Ramos (cell line): Measurements from ENCODE around the gene UBR3.
"Not testable (repeated sequence)": the region's sequence is repeated elsewhere in the genome, so short reads cannot be mapped to it uniquely, and the experiment has no call there.

Experiments used
- in situ Hi-C: fragments of 300-500 bp; cut with MboI; formaldehyde crosslinking; loops from one replicate; pipeline ENCODE4 v1.14.3; 2022; ENCODE audit warnings: low sequenced_read_pairs; ENCODE audit not compliant: unreplicated experiment

Gene UBR3

GRCh38 chr2:169860149-169860548 lies 32.9 kb downstream of the UBR3 start:
- in situ Hi-C loops = no loop called here

DNA sequence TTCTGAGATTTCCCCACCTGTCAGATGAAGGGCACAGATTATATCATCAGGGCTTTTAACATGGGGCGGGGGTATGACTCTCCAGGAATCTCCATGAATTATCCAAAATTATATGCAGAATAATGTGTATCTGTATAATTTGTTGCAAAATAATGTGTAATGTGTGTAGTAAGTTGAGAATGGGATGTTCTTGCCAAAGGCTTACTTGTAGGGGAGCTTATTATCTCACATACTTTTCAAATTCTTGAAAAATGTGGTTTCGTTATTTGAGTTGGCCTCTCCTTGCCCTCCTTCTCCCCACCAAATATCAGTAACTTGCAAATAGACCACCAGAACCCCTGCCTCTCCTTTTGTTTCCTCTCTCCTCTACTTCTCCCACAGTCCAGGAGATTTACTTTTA lies 35.6 kb downstream of the UBR3 start:
- in situ Hi-C loops = no loop called here

DNA sequence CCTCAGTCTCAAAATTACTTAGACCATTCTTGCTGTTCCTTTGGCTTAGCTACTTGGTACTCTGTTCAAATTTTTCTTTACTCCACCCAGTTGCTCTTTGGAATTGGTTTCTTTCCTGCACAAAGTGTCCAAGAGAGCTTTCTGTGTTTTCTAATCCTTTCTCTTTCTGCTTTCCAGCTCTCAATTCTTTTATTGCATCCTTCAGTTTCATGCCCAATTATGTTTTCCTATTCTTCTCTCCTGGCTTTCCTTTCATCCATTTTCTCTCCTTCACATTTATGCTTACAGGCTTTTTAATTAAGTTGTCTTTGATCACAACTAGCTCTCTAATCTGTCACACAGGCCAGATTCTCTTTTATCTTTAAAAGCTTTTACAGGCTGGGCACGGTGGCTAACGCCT lies 38.2 kb downstream of the UBR3 start:
- in situ Hi-C loops = no loop called here

DNA sequence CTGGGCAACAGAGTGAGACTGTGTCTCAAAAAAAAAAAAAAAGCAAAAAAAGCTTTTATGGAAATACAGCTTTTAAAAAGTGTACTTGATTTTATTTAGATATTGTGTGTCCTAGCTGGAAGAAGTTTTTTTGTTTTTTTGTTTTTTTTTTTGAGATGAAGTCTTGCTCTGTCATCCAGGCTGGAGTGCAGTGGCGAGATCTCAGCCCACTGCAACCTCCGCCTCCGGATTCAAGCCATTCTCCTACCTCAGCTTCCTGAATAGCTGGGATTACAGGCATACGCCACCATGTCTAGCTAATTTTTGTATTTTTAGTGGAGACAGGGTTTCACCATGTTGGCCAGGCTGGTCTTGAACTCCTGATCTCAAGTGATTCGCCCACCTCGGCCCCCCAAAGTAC lies 39.0 kb downstream of the UBR3 start:
- in situ Hi-C loops = not testable (repeated sequence)

- in situ Hi-C loops = no loop called here
These were observed 40.3 kb downstream of the UBR3 start for GRCh38 chr2:169867579-169867978.

- in situ Hi-C loops = no loop called here
These were observed 41.7 kb downstream of the UBR3 start for GRCh38 chr2:169868951-169869350.

- in situ Hi-C loops = not testable (repeated sequence)
These were observed 44.1 kb downstream of the UBR3 start for GRCh38 chr2:169871369-169871768.

GRCh38 chr2:169871994-169872393 lies 44.7 kb downstream of the UBR3 start:
- in situ Hi-C loops = no loop called here

GRCh38 chr2:169877398-169877797 lies 50.1 kb downstream of the UBR3 start:
- in situ Hi-C loops = no loop called here

GRCh38 chr2:169887120-169887519 lies 59.9 kb downstream of the UBR3 start:
- in situ Hi-C loops = no loop called here

DNA sequence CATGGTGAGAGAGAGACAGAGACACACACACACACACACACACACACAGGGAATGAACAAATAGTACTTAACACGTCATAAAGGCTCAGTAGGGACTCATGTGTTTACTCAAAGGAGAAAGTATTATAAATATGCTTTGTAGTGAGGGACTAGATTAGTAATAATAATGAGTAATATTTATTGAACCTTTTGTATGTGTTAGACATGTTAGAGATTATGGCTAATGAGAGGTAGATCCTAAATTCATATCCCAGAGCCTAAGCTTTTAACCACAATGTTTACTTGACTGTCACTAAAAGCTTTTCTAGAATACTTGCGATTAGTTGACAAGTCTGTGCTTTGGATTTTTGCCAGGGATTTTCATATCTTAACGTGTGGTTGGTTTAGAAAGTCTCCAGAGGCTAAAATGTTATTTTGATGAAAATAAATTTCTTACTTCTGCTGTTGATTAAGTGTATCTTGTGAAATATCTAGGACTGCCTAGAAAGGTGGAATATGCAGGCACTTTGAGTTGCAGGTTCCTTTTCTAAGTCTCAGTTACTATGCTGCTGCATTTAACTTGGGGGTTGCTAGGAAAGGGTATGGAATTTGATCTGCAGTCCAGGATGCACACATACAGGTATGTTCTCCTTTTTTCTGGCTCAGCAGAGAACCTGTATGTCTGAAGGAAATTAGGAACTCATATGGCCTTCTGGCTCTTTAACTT lies 64.5 kb downstream of the UBR3 start:
- in situ Hi-C loops = no loop called here

DNA sequence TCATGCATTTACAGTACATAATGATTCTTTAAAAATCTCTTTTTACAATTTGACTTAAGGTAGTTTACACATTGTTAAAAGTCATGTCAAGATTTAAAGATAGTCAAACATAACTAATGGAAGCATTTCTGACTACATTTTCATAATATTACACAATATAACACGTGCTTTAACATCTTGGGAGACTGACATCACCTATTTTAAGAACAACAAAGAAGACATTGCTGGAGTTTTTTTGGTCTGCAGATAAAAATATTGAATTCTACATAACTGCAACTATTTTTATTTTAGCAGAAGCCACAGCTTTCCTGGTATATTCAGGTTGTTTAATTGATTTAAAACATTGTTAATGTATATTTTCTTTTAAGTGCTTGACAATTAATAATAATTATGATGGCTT lies 65.7 kb downstream of the UBR3 start:
- in situ Hi-C loops = no loop called here

DNA sequence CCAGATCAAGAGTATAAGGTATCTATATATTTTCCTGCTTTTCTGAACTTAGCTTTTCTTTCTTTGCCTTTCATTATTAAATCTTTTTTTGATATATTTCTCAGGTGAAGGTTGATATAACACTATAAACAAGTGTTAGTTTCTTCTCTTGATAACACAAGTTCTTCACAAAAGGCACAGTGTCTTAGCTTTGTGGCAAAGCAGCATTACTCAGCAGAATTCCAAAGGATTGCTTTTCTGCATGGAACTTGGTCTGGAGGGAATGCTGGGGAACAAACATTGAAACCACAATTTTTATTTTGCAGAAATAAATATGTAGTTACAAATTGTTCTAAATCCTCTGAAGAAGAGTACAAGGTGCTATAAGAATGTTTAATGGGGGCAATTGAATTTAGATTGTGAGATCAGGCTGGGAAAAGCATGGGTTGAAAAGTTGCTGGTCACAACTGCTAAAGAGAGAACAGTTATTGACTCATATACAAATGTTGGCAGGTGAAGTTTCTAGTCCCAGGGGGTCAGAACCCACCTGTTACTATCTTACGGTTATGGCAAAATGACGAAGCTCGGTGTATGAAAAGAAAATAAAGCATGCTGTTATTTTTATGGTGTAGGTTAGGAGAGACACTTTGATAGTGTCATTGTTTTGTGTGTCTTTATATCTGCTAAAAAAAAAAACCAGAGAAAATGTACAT lies 68.2 kb downstream of the UBR3 start:
- in situ Hi-C loops = no loop called here

GRCh38 chr2:169897834-169898233 lies 70.6 kb downstream of the UBR3 start:
- in situ Hi-C loops = no loop called here

GRCh38 chr2:169900103-169900502 lies 72.8 kb downstream of the UBR3 start:
- in situ Hi-C loops = not testable (repeated sequence)

GRCh38 chr2:169900686-169901085 lies 73.4 kb downstream of the UBR3 start:
- in situ Hi-C loops = no loop called here

- in situ Hi-C loops = no loop called here
These were observed 79.5 kb downstream of the UBR3 start for GRCh38 chr2:169906731-169907130.

DNA sequence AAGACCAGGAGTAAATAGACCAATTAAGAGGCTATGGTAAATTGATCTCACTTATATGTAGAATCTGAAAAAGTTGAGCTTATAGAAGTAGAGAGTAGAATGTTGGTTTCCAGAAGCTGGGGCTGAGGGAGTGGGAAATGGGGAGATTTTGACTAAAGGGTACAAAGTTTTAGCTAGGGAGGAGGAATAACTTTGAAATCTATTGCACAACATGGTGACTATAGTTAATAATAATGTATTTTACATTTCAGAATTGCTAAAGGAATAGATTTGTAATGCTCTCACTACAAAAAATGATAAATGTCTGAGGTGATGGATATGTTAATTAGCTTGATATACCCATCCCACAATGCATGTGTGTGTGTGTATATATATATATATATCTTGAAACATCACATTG lies 82.1 kb downstream of the UBR3 start:
- in situ Hi-C loops = no loop called here

GRCh38 chr2:169910109-169910799 lies 83.0 kb downstream of the UBR3 start:
- in situ Hi-C loops = no loop called here

DNA sequence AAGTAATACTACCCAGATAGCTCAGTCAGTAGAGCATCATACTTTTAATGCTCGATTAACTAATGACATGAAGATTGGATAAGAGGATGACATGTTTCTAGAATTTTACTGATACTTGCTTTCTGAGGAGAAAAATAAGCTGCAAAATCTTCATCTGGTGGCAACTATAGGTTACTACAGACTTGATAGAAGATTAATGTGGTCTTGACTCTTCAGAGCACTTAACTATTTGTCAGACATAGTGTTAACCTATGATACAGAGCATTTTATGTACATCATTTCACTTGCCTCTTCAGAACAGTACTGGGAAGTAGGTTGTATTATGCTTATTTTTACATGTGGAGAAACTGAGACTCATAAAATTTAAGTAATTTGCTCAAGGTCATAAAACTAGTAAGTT lies 83.9 kb downstream of the UBR3 start:
- in situ Hi-C loops = no loop called here

- in situ Hi-C loops = no loop called here
These were observed 89.4 kb downstream of the UBR3 start for GRCh38 chr2:169916623-169917022.
